ENCODE data around the gene TAF4B. TPM values are rescaled to one million over a fixed set of nuclear protein-coding genes. Genes with fewer than 3 reads are reported as not detected.

The TAF4B gene
- total RNA-seq, 4 donors from 2014 or later: 5.2 to 14.1 (median 8.1) TPM

DNA sequence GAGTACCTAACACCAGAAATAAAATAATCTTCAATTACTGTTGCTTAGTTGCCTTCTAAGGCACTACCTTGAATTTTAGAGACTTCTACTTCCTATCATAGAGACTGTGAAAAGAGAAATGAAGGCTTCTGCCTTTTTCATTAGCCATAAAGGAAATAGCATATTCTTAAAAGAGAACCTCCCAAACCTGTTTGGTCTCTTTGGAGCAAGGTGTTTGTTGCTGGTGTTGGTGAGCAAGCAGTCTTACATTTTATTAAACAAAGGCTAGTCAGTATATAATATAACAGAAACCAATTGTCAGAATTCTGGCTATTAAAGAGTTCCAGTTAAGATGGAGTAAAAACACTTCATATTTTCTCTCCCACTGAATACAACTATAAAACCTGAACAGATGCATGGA lies 116.4 kb downstream of the TAF4B start:
- peaks cover 0 to 3% (median 0%) of the 10 kb centered on the region in 4 donors for H3K4me1 ChIP-seq
- no peaks in the 10 kb centered on the region for H3K27me3 ChIP-seq
- DNase-seq (ENCODE audit: extremely low spot score): no peak
- peaks cover 0 to 4% (median 0%) of the 10 kb centered on the region in 4 donors for H3K9me3 ChIP-seq
- TF ChIP-seq EP300 (IDR thresholded peaks at IDR 0.05): no peak
- TF ChIP-seq, protein P1, sequence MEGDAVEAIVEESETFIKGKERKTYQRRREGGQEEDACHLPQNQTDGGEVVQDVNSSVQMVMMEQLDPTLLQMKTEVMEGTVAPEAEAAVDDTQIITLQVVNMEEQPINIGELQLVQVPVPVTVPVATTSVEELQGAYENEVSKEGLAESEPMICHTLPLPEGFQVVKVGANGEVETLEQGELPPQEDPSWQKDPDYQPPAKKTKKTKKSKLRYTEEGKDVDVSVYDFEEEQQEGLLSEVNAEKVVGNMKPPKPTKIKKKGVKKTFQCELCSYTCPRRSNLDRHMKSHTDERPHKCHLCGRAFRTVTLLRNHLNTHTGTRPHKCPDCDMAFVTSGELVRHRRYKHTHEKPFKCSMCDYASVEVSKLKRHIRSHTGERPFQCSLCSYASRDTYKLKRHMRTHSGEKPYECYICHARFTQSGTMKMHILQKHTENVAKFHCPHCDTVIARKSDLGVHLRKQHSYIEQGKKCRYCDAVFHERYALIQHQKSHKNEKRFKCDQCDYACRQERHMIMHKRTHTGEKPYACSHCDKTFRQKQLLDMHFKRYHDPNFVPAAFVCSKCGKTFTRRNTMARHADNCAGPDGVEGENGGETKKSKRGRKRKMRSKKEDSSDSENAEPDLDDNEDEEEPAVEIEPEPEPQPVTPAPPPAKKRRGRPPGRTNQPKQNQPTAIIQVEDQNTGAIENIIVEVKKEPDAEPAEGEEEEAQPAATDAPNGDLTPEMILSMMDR (IDR thresholded peaks at IDR 0.05): no peak
- no peak for TF ChIP-seq POLR2AphosphoS5 (IDR thresholded peaks at IDR 0.05)
- no peak for TF ChIP-seq POLR2A (IDR thresholded peaks at IDR 0.05; ENCODE audit: low read depth)
- H3K4me3 ChIP-seq: no peak overlapping the region
- intact Hi-C loops (cut with DNase I): no loop called here
- H3K27ac ChIP-seq (replicated peaks in 1 of 4): no peak overlapping the region
- no peaks in the 10 kb centered on the region for H3K36me3 ChIP-seq

DNA sequence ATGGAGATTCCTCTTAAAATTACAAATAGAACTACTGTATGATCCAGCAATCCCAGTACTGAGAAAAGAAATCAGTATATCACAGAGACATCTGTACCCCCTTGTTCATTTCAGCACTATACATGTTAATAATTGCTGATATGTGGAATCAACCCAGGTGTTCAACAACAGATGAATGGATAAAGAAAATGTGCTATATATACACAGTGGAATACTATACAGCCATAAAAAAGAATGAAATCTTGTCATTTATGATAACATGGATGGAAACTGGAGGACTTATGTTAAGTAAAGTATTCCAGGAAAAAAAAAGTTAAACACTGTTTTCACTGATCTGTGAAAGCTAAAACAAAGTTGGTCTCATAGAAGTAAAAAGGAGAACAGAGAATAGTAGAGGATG lies 124.7 kb downstream of the TAF4B start:
- intact Hi-C loops (cut with DNase I): no loop called here
- TF ChIP-seq POLR2A (IDR thresholded peaks at IDR 0.05; ENCODE audit: low read depth): no peak
- TF ChIP-seq, protein P1 (IDR thresholded peaks at IDR 0.05): no peak
- H3K4me1 ChIP-seq: no peaks in the 10 kb centered on the region
- H3K4me3 ChIP-seq: no peak overlapping the region
- H3K27ac ChIP-seq (replicated peaks in 1 of 4): no peak overlapping the region
- H3K9me3 ChIP-seq: peaks cover 0 to 8% (median 0%) of the 10 kb centered on the region in 4 donors
- DNase-seq (ENCODE audit: extremely low spot score): no peak
- H3K27me3 ChIP-seq: no peaks in the 10 kb centered on the region
- no peaks in the 10 kb centered on the region for H3K36me3 ChIP-seq

DNA sequence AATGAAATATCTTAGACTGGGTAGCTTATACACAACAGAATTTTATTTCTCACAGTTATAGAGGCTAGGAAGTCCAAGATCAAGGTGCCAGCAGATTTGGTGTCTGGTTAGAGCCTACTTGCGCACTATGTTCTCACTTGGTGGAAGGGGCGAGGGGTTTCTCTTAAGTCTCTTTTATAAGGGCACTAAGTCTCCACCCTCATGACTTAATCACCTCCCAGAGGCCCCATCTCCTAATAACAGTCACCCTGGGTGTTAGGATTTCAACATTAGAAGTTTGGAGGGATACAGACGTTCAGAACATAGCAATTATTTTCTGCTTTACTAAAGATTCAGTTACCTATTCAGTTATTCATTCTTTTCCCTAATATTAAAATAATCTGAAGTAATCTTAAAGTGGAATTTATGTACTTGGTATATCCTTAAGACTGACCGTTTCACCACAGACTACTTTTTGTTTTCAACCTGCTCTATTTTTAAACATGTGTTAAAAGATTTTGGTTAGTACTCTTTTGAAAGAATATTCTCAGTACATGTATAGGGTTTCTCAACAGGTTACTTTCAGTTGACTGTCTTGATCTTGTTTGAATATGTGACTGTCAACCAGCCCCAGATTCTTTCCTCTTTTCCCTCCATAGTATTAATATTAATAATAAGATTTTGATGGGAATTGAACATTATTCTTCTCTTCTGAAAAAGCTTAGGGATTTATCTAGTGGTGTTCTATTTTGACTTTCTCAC lies 130.0 kb downstream of the TAF4B start:
- Histone ChIP-seq H3K9me3 (no peaks in the 10 kb centered on the region), H3K27me3 (no peaks in the 10 kb centered on the region), H3K4me3 (no peak overlapping the region), H3K36me3 (peaks cover 0 to 4% (median 0%) of the 10 kb centered on the region in 4 donors), H3K4me1 (peaks cover 0 to 5% (median 0%) of the 10 kb centered on the region in 4 donors), H3K27ac (replicated peaks in 1 of 4) (no peak overlapping the region)
- TF ChIP-seq, protein P1 (IDR thresholded peaks at IDR 0.05): no peak
- TF ChIP-seq EP300 (IDR thresholded peaks at IDR 0.05): no peak
- no peak for TF ChIP-seq POLR2AphosphoS5 (IDR thresholded peaks at IDR 0.05)
- no peak for TF ChIP-seq POLR2A (IDR thresholded peaks at IDR 0.05; ENCODE audit: low read depth)
- intact Hi-C loops (cut with DNase I): no loop called here
- no peak for DNase-seq (ENCODE audit: extremely low spot score)
- 89% methylated on average over 4 of the region's 4 CpGs for WGBS

DNA sequence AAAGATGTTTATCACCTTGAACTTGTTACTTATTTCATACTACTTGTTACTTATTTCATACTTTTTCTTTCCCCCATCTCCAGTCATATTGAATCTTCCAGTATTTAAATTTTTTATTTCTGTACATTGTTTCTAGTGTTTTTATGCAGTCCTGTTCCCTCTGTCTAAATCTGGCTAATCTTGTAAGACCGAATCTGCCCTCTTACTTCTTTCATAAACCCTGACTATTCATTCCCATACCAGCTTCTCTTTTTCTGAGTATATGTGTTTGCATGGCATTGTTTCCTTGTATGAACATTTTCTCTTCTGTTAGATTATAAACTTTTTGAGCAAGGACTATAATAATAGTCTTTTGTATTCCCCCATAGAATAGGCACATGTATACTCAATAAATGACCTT lies 131.7 kb downstream of the TAF4B start:
- Histone ChIP-seq H3K27me3 (no peaks in the 10 kb centered on the region), H3K4me1 (peaks cover 0 to 5% (median 0%) of the 10 kb centered on the region in 4 donors), H3K9me3 (no peaks in the 10 kb centered on the region), H3K27ac (replicated peaks in 1 of 4) (no peak overlapping the region), H3K36me3 (peaks cover 0 to 4% (median 0%) of the 10 kb centered on the region in 4 donors), H3K4me3 (no peak overlapping the region)
- no peak for DNase-seq (ENCODE audit: extremely low spot score)
- intact Hi-C loops (cut with DNase I): no loop called here
- WGBS: 89% methylated on average over 1 of the region's 1 CpG
- TF ChIP-seq, protein P1 (IDR thresholded peaks at IDR 0.05): no peak
- TF ChIP-seq POLR2A (IDR thresholded peaks at IDR 0.05; ENCODE audit: low read depth): no peak
- TF ChIP-seq EP300 (IDR thresholded peaks at IDR 0.05): no peak
- no peak for TF ChIP-seq POLR2AphosphoS5 (IDR thresholded peaks at IDR 0.05)

DNA sequence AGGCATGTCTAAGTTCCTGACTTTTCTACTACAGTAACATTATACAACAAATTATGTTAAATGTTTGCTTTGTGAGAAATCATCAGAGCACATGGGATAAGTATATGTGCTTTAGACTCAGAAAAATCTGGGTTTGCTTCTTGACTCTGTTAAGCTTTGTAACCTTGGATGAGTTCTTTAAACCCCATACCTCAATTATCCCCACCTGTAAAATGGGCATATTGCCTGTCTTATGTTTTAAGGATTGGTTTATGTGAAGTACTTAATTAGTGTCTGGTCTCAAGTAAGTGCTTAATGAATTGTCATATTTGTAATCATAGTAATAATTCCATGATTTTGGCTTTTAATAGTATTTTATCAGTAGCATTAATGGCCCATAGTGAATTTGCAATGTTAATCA lies 135.8 kb downstream of the TAF4B start:
- Histone ChIP-seq H3K27me3 (no peaks in the 10 kb centered on the region), H3K4me1 (peaks cover 0 to 5% (median 0%) of the 10 kb centered on the region in 4 donors), H3K9me3 (no peaks in the 10 kb centered on the region), H3K36me3 (peaks cover 0 to 5% (median 0%) of the 10 kb centered on the region in 4 donors), H3K4me3 (no peak overlapping the region), H3K27ac (replicated peaks in 1 of 4) (no peak overlapping the region)
- DNase-seq (ENCODE audit: extremely low spot score): no peak
- intact Hi-C loops (cut with DNase I): no loop called here
- TF ChIP-seq EP300 (IDR thresholded peaks at IDR 0.05): no peak
- TF ChIP-seq POLR2AphosphoS5 (IDR thresholded peaks at IDR 0.05): no peak
- TF ChIP-seq, protein P1 (IDR thresholded peaks at IDR 0.05): no peak
- TF ChIP-seq POLR2A (IDR thresholded peaks at IDR 0.05; ENCODE audit: low read depth): no peak
